ENCODE data around the gene NCBP3. TPM values are rescaled to one million over a fixed set of nuclear protein-coding genes. Genes with fewer than 3 reads are reported as not detected.

The NCBP3 gene
- total RNA-seq, 6 experiments from 2014 or later = 8.6 to 15.1 (median 10.5) TPM

DNA sequence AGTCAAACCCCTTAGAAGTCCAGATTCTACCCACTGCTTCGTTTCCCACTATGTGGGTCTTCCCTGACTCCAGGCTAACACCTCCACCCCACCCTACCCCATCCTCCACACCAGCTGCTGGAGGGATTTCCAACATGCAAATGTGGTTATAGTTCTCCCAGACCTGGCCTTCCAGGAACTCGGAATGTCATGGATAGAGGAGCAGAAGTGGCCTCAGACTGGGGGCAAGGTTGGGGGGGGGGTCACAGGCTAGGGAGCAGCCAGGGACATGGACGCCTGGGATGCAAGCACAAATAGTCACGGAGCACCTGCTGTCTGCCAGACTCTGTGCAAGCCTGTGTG, 44.8 kb upstream of the NCBP3 start:
- DNase-seq (no peak), ATAC-seq (no peak)
- Histone ChIP-seq H3K36me3 (no peaks in the 10 kb centered on the region), H3K27ac (no peak overlapping the region), H3K4me3 (no peak overlapping the region), H3K4me1 (peaks cover 0 to 14% (median 3%) of the 10 kb centered on the region in 4 donors), H3K27me3 (no peaks in the 10 kb centered on the region), H3K9me3 (no peaks in the 10 kb centered on the region)
- TF ChIP-seq, protein P1, sequence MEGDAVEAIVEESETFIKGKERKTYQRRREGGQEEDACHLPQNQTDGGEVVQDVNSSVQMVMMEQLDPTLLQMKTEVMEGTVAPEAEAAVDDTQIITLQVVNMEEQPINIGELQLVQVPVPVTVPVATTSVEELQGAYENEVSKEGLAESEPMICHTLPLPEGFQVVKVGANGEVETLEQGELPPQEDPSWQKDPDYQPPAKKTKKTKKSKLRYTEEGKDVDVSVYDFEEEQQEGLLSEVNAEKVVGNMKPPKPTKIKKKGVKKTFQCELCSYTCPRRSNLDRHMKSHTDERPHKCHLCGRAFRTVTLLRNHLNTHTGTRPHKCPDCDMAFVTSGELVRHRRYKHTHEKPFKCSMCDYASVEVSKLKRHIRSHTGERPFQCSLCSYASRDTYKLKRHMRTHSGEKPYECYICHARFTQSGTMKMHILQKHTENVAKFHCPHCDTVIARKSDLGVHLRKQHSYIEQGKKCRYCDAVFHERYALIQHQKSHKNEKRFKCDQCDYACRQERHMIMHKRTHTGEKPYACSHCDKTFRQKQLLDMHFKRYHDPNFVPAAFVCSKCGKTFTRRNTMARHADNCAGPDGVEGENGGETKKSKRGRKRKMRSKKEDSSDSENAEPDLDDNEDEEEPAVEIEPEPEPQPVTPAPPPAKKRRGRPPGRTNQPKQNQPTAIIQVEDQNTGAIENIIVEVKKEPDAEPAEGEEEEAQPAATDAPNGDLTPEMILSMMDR (IDR thresholded peaks at IDR 0.05) = no peak
- no peak for TF ChIP-seq POLR2A (IDR thresholded peaks at IDR 0.05)
- intact Hi-C loops (cut with DNase I) = no loop called here
- 49% methylated on average over 3 of the region's 4 CpGs for WGBS (ENCODE audit: insufficient coverage, low coverage, low lambda C conversion rate, missing lambda C conversion rate)

DNA sequence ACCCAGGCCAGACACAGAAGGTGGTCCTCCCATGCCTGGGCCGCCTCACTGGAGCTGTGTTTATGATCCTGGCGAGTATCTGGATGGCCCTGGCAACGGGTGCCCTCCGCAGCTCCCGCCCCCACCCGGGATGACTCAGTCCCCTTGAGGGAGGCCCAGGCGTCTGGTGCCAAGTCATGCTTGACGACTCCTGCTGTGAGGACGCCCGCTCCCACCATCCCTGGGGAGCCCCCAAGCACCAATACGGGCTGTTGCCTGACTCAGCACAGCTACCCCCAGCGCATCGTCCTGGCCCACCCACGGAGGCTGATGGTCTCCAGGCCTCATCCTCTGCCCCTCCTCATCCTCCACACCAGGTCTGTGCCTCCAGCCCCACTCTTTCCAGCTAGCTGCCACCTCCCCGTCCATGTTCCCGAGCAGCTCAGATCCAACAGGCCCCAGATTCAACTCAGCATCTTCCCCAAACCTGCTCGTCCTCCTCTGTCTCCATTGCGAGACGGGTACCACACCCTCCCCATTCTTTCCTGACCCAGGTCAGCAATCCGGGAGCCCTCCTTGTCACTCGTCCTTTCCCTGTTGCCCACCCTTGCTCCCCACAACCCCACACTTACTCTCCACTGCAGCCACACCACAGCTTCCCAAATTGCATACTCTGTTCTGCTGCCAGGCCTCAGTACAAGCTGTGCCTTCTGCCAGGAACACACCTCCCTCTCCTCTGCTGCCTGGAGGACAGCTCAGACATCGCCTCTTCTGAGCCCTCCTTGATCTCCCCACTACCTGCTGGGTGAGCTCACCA, 44.2 kb upstream of the NCBP3 start:
- intact Hi-C loops (cut with DNase I) = no loop called here
- no peaks in the 10 kb centered on the region for H3K9me3 ChIP-seq
- no peak overlapping the region for H3K4me3 ChIP-seq
- no peaks in the 10 kb centered on the region for H3K27me3 ChIP-seq
- H3K36me3 ChIP-seq = no peaks in the 10 kb centered on the region
- peaks cover 0 to 14% (median 3%) of the 10 kb centered on the region in 4 donors for H3K4me1 ChIP-seq
- DNase-seq = no peak
- TF ChIP-seq POLR2A (IDR thresholded peaks at IDR 0.05) = no peak
- TF ChIP-seq, protein P1 (IDR thresholded peaks at IDR 0.05) = no peak
- H3K27ac ChIP-seq = no peak overlapping the region
- 71% methylated on average over 9 of the region's 22 CpGs for WGBS (ENCODE audit: insufficient coverage, low coverage, low lambda C conversion rate, missing lambda C conversion rate)
- no peak for ATAC-seq

DNA sequence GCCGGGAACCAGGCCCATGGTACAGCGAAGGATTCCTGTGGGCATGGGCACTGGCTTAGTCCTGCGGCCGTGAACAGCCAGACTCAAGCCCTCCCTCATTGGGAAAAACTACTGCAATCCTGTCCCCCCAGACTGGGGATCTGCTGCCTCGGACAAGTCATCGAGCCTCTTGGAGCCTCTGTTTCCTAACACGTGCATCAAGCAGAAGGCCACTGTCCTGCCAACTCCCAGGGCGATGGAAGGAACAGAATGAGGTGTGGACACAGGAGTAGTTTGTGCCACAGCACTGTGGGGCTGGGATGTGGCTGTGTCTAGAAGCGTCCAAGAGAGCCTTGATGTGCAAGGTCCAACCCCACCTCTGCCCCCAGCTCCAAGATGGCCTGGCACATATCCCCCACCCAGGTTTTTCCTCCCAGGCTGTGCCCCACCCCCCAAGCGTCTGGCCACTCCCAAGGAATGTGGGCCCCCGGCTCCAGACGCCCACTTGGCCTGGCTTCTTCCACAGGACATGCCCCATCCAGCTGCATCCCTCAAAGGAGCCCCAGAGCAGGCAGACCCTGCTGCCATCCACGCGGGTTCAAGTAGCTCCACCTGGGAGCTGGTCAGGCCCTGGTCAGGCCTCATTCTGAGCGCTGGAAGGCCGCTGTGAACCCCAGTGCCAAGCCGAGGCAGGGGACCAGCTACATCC, 43.4 kb upstream of the NCBP3 start:
- Histone ChIP-seq H3K27me3 (no peaks in the 10 kb centered on the region), H3K9me3 (no peaks in the 10 kb centered on the region), H3K4me3 (no peak overlapping the region), H3K27ac (no peak overlapping the region), H3K4me1 (peaks cover 0 to 14% (median 3%) of the 10 kb centered on the region in 4 donors), H3K36me3 (no peaks in the 10 kb centered on the region)
- TF ChIP-seq POLR2A (IDR thresholded peaks at IDR 0.05) = no peak
- TF ChIP-seq, protein P1 (IDR thresholded peaks at IDR 0.05) = no peak
- intact Hi-C loops (cut with DNase I) = no loop called here
- ATAC-seq (no peak), DNase-seq (no peak)
- 84% methylated on average over 6 of the region's 17 CpGs for WGBS (ENCODE audit: insufficient coverage, low coverage, low lambda C conversion rate, missing lambda C conversion rate)

DNA sequence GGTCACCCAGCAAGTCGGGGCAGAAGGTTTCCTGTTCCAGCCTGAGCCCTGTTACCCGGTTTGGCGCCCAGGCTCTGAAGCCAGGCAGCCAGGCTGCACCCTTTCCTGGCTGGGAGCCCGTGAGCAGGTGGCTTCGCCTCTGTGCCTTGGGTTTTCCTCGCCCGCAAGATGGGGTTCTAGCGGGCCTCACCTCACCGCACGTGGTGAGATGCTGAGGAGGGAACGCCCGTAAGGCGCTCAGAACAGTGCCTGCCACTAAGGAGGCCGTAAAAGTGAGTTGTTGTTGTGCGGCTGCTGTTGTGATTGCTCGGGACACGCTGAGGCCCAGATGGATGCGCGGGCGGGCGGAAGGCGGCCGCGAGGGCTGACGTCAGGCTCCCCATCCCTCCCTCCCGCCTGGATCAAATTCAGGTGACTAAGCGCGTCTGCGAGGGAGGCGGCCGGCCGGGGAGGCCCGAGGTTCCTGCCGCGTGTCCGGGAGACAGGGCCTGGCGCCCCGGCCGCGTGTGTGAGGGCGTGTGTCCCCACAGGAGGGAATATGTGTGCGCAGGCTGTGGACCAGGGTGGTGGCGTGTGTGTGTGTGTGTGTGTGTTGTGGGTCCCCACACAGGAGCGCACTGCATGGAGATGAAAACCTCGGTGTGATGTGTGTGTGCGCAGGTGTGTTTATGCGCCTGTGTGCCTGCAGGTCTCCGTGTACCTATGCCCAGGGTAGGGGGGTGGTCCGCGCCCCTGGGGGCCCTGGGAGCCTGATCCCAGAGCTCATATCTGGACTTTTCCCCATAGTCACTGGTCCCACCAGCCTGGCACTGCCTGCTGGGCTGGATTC, 42.5 kb upstream of the NCBP3 start:
- H3K27me3 ChIP-seq = no peaks in the 10 kb centered on the region
- H3K4me1 ChIP-seq = peaks cover 0 to 8% (median 1%) of the 10 kb centered on the region in 4 donors
- 36% methylated on average over 5 of the region's 50 CpGs for WGBS (ENCODE audit: insufficient coverage, low coverage, low lambda C conversion rate, missing lambda C conversion rate)
- ATAC-seq (no peak), DNase-seq (no peak)
- H3K27ac ChIP-seq = no peak overlapping the region
- no peaks in the 10 kb centered on the region for H3K9me3 ChIP-seq
- H3K36me3 ChIP-seq = no peaks in the 10 kb centered on the region
- intact Hi-C loops (cut with DNase I) = no loop called here
- H3K4me3 ChIP-seq = no peak overlapping the region
- TF ChIP-seq, protein P1 (IDR thresholded peaks at IDR 0.05) = no peak
- no peak for TF ChIP-seq POLR2A (IDR thresholded peaks at IDR 0.05)
